Heart left ventricle (tissue), 13 donors: Measurements from ENCODE around the gene FZD8.

Experiments
- POLR2A ChIP-seq, 2 donors: fragments of 450-650 bp; IDR thresholded peaks; one replicate each; pipeline ENCODE4 v1.6.1; 2017; ENCODE audit warnings: antibody characterized with exemption in 2 of 2, mild to moderate bottlenecking in 2 of 2, moderate library complexity in 2 of 2
- TF ChIP-seq, protein P1 (sequence below), 12 donors: fragments of 200-600 bp; sonication (generic) in 4 of 12; IDR thresholded peaks; one replicate each; pipeline versions ENCODE4 v1.5.0 to v1.8.0; 2018 to 2022; ENCODE audit warnings: antibody characterized with exemption in 12 of 12, mild to moderate bottlenecking in 5 of 12
- donor health status: ischemic (EF 13 %, LVEDD 7.1; RV severe dilation, severe dysfunction).
- donor health status: DM: no; HTN: yes; CAD: no.
- donor health status: DM: no; HTN: no; CAD: no.
- donor health status: ischemic (EF 25% LVEDD 6.9; RV normal size, moderate dysfunction).
- donor health status: ischemic (EF 25% LVEDD 5.7; RV mildly dilated, moderate dysfunction).
- donor health status: ischemic (EF 35%, LVEDD 5.7; RV mildly dilated, moderate dysfunction).
- donor health status: nonischemic (EF 11% LVEDD 7.7; RV severe dilation, severe dysfunction).
- donor health status: DM: yes; HTN: yes; CAD: no.
- donor health status: PGD.
- donor health status: ischemic (EF 29% LVEDD 5.4; RV normal size, mild dysfunction).
- donor health status: nonischemic (EF 23%, LVEDD 6.1; RV moderate dilation, normal function).

GRCh38 chr10:35639021-35639727 lies 2.9 kb downstream of the FZD8 start:
- TF ChIP-seq, protein P1, sequence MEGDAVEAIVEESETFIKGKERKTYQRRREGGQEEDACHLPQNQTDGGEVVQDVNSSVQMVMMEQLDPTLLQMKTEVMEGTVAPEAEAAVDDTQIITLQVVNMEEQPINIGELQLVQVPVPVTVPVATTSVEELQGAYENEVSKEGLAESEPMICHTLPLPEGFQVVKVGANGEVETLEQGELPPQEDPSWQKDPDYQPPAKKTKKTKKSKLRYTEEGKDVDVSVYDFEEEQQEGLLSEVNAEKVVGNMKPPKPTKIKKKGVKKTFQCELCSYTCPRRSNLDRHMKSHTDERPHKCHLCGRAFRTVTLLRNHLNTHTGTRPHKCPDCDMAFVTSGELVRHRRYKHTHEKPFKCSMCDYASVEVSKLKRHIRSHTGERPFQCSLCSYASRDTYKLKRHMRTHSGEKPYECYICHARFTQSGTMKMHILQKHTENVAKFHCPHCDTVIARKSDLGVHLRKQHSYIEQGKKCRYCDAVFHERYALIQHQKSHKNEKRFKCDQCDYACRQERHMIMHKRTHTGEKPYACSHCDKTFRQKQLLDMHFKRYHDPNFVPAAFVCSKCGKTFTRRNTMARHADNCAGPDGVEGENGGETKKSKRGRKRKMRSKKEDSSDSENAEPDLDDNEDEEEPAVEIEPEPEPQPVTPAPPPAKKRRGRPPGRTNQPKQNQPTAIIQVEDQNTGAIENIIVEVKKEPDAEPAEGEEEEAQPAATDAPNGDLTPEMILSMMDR (IDR thresholded peaks at IDR 0.05): no peak
- TF ChIP-seq POLR2A (IDR thresholded peaks at IDR 0.05): no peak
